ENCODE results near the gene VPS4A.

- TF ChIP-seq POLR2A (IDR thresholded peaks at IDR 0.05; ENCODE audit: low read length) (no peak), GATA1 (IDR thresholded peaks at IDR 0.05; ENCODE audit: low read depth, low read length) (no peak)
Observed at GRCh38 chr16:69334696-69335095, 23.5 kb downstream of the VPS4A start.
